GM18507 (cell line): ENCODE measurements around the gene CDHR5.

Source experiments
- DNase-seq: peaks from one replicate; pipeline ENCODE4 v3.0.0; 2011; ENCODE audit warnings: low read depth; ENCODE audit not compliant: insufficient read length; ENCODE audit errors: extremely low spot score
- FAIRE-seq: peaks from 2 replicates; lab custom pipeline; 2011; peaks lifted over from hg19 to GRCh38; lab: Jason Lieb, UNC

CDHR5 gene

GRCh38 chr11:646214-646613 lies 21.5 kb upstream of the CDHR5 start:
- no peak for DNase-seq

GRCh38 chr11:645536-645935 lies 20.8 kb upstream of the CDHR5 start:
- DNase-seq = no peak
- FAIRE-seq = no peak

More at GRCh38 chr11:646214-646613, 21.5 kb upstream of the CDHR5 start:
- FAIRE-seq = no peak

- DNase-seq (no peak), FAIRE-seq (no peak)
These were observed 19.3 kb upstream of the CDHR5 start for GRCh38 chr11:643849-644738.

- no peak for FAIRE-seq
- no peak for DNase-seq
These were observed 18.6 kb upstream of the CDHR5 start for GRCh38 chr11:643366-643765.

- no peak for FAIRE-seq
- no peak for DNase-seq
These were observed 17.1 kb upstream of the CDHR5 start for GRCh38 chr11:641806-642370.

GRCh38 chr11:640021-640706 lies 15.4 kb upstream of the CDHR5 start:
- FAIRE-seq (no peak), DNase-seq (no peak)

GRCh38 chr11:639332-639955 lies 14.7 kb upstream of the CDHR5 start:
- DNase-seq (no peak), FAIRE-seq (no peak)

- DNase-seq = no peak
- no peak for FAIRE-seq
These were observed 14.0 kb upstream of the CDHR5 start for GRCh38 chr11:638631-639331.

GRCh38 chr11:637593-638521 lies 13.1 kb upstream of the CDHR5 start:
- no peak for FAIRE-seq
- no peak for DNase-seq

- no peak for DNase-seq
- no peak for FAIRE-seq
These were observed 12.5 kb upstream of the CDHR5 start for GRCh38 chr11:637333-637592.

GRCh38 chr11:636511-637332 lies 12.0 kb upstream of the CDHR5 start, which contains the start of gene DRD4:
Gene DRD4, plus strand, starts transcription at chr11:637269. Its CDS starts 36 bp downstream, at chr11:637305.
- no peak for FAIRE-seq
- DNase-seq = no peak

- FAIRE-seq (no peak), DNase-seq (no peak)
These were observed 11.3 kb upstream of the CDHR5 start for GRCh38 chr11:635945-636510.

GRCh38 chr11:630871-631270 lies 6.1 kb upstream of the CDHR5 start:
- DNase-seq = no peak
- no peak for FAIRE-seq

GRCh38 chr11:629237-629583 lies 4.5 kb upstream of the CDHR5 start:
- no peak for DNase-seq
- no peak for FAIRE-seq

- DNase-seq = no peak
- FAIRE-seq = no peak
These were observed 3.3 kb upstream of the CDHR5 start for GRCh38 chr11:628056-628455.

GRCh38 chr11:627308-627576 lies 2.5 kb upstream of the CDHR5 start:
- FAIRE-seq (no peak), DNase-seq (no peak)

- DNase-seq = no peak
These were observed 1.9 kb upstream of the CDHR5 start, which contains the start of gene SCT for GRCh38 chr11:626475-627307. Gene SCT, minus strand, starts transcription at chr11:627181. Its CDS starts 38 bp downstream, at chr11:627143.

More at GRCh38 chr11:626475-627307, 1.9 kb upstream of the CDHR5 start, which contains the start of gene SCT:
- FAIRE-seq = no peak
